CD1c-positive myeloid dendritic cell (primary cell): ENCODE measurements around the gene COG6.
A peak's percentile ranks its signal among the peaks of the same experiment; 100 is the strongest.

Source experiments
- DNase-seq: peaks from one replicate; pipeline ENCODE4 v3.0.0-alpha.2; 2016; ENCODE audit errors: extremely low spot score

COG6 gene

DNA sequence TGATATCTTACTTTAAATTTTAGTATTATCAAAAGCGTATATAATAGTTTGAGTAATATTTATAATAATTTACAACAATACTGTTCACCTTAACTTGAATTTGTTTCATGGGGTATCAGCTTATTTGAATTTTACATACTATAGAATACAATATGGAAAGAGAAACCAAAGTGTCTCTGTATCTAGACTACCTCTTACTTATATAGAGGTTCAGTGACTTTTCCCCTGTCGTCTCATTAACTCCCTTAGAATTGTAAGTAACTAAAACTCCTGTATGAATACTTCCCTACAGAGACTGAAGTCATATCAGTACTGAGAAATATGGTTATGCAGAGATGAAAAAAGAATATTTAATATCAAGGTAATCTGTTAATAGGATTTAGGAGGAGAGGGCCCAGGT is 26.8 kb downstream of the COG6 start:
- no peak for DNase-seq

DNA sequence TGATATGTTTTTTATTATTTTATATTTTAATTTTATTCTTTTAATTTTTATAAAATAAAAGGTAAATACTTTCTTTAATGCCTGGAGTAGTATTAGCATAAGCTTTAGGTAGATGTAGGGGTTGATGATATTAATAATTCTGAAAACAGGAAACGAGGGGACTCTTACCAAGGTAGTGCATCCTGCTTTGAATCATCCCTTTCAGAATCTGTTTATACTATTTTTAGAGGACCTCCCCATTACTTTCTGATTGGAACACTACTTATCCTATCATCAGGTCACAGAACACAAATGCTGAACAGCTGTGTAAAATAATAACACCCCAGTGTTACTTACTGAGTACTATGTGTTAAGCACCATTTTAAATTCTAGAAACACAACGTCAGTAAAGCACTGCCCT is 27.3 kb downstream of the COG6 start:
- no peak for DNase-seq

- peak; percentile 65 for DNase-seq
These were observed 29.2 kb downstream of the COG6 start for GRCh38 chr13:39684531-39685137.

DNA sequence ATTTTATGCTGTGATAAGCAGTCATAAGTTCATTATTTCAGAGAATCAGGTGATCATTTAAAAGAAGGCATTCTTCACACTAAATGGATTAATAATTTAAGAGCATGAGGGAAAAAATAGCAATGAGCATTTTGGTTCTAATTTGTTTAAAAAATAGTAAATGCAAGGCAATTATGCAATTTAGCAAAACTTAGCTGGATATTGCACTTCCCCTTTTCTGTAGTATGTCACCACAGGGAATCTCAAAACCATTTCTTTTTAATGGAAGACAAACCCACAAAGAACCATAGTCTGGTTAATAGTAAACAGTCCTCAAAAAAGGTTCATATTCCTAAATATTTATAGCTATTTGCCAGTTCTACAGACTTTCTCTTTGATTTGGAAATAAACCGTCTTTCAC is 30.2 kb downstream of the COG6 start:
- peak; percentile 45 for DNase-seq

- DNase-seq: no peak
These were observed 32.8 kb downstream of the COG6 start for GRCh38 chr13:39688278-39688677.

DNA sequence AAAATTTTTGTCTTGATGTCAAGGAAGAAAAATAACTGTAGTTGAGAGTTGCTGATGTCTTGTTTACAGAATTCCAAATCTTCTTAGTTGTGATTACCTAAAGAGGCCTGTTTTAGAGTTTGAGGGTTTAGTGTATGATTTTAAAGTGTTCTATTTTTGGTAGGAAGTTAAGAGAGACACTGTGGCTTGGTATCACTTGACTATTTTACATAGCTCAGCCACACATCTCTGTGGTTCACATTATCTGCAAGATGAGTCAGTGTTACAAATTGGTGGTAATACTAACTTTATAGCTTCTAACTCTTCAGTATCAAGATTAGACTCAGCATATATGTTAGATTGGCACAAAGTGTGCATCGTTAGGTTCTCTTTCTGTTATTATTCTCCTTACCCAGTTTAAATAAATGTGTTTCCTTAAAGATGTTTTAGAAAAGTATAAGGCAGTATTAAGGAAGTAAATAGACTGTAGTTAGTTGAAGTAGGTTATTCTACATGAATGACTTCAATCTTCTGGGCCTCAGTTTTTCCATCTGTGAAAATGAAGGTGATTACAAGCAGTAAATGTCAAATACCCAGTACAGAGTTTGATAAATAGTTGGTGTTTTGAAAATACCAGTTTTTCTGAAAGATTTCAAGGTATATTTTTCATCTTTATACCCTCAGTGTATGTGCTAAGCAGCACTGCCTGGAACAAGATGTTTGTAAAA is 33.4 kb downstream of the COG6 start:
- no peak for DNase-seq

- DNase-seq: no peak
These were observed 37.4 kb downstream of the COG6 start for GRCh38 chr13:39692660-39693438.

GRCh38 chr13:39699274-39699673 is 43.8 kb downstream of the COG6 start:
- DNase-seq: no peak

GRCh38 chr13:39712626-39713025 is 57.2 kb downstream of the COG6 start:
- no peak for DNase-seq

GRCh38 chr13:39729156-39729555 is 73.7 kb downstream of the COG6 start:
- no peak for DNase-seq

DNA sequence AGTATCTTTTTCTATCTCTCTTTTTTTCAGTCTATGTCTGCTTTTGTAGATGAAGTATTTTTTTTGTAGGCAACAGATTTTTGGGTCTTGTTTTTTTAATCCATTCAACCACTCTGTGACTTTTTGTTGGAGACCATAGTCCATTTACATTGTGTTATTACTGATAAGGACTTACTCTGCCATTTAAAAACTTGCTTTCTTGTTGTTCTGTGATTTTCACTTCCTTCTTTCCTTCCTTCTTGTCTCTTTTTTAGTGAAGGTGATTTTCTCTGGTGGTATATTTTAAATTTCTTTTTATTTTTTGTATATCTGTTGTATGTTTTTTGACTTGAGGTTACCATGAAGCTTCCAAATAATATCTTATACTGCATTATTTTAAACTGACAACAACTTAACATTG is 79.5 kb downstream of the COG6 start:
- no peak for DNase-seq

GRCh38 chr13:39737047-39737446 is 81.6 kb downstream of the COG6 start:
- no peak for DNase-seq

DNA sequence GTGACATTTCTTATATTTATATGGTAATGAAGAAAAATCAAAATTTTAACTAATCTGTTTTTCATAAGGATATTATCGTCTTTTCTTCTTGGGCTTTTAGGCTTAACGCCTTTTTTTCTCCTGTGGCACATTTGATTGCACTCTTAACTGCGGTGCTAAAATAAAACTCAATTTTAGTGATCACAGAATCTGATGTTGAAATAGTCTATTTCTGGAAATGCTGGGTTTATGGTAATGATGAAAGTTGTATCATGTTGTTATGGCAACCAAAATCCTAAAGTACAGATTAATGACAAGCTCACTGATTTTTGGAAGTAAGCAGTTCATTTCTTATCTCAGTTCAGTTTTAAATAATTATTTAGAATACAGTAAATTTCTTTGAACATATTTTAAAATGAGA is 85.3 kb downstream of the COG6 start:
- no peak for DNase-seq

DNA sequence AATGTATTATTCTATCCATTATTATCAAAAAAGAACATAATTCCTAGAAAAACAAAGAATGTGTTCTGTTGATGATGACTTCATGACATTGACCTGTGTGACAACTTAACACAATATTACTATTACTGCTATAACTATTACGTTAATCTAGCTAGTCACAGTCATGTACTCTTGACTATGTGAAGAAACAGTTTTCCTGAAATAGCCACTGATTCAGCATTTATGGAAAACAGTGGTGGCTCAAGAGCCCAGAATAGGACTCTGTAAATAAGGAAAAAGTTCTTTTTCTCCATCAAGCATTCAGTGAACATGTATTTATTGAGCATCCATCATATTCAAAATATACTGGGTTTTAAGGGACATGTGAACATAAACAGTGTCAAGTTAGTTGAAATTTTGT is 93.5 kb downstream of the COG6 start:
- DNase-seq: no peak

- no peak for DNase-seq
These were observed 94.1 kb downstream of the COG6 start for GRCh38 chr13:39749528-39749927.

- no peak for DNase-seq
These were observed 96.3 kb downstream of the COG6 start for GRCh38 chr13:39751805-39752204.

DNA sequence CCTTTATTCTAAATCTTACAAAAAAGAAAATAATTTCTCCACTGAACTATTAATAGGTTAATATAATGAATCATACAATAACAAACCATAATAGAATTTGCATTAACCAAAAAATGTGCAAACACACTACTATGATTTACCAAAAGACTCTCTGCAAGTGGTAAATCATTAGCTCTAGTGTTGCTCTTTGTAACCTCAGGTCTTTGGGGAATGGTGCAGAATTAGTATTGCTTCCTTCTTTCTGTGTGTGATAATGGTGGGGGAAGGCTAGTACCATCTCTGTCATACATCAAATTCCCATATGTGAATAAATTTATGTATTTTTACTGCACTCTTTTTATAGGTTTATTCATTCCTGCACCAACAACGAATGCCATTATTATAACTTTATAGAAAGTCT is 105.1 kb downstream of the COG6 start:
- no peak for DNase-seq

- DNase-seq: no peak
These were observed 110.5 kb downstream of the COG6 start for GRCh38 chr13:39765801-39766463.

GRCh38 chr13:39766464-39767158 is 111.1 kb downstream of the COG6 start:
- DNase-seq: no peak

GRCh38 chr13:39767791-39768517 is 112.5 kb downstream of the COG6 start:
- DNase-seq: no peak

DNA sequence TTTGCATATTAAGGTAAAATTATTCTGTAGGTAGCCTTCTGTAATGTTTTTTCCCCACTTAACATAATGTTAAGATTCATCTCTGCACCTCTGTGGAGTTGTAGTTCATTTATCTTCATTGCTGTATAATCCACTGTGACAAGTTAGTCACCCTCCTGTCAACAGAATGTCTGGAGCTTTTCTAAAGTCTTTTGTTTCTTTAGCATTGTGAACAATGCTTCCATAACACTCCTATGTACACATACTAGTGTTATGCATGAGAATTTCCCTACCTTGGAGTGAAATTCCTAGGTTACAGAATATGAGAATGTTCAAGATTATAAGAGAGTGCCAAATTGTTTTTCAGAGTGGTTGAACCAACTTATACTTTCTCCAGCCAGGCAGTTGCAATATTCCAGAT is 113.5 kb downstream of the COG6 start:
- DNase-seq: no peak
